ENCODE measurements around the gene ARMC10.
"Not testable (repeated sequence)": the region's sequence is repeated elsewhere in the genome, so short reads cannot be mapped to it uniquely, and the experiment has no call there.

The ARMC10 gene

GRCh38 chr7:103097041-103097440 lies 22.1 kb downstream of the ARMC10 start:
- TF ChIP-seq YY1 (IDR thresholded peaks at IDR 0.05; ENCODE audit: insufficient read depth, insufficient read length) (no peak), ZNF274 (IDR thresholded peaks at IDR 0.05; ENCODE audit: low read depth, low read length) (no peak), SUZ12 (IDR thresholded peaks at IDR 0.05; ENCODE audit: extremely low read depth, insufficient read depth, insufficient read length) (no peak)
- Histone ChIP-seq H3K4me3 (ENCODE audit: insufficient read length, low read depth) (no peak overlapping the region), H3K9ac (ENCODE audit: insufficient read length, low read depth) (no peak overlapping the region), H3K27me3 (ENCODE audit: insufficient read depth, insufficient read length) (no peaks in the 10 kb centered on the region), H3K9me3 (ENCODE audit: insufficient read depth, low read length) (no peaks in the 10 kb centered on the region), H3K36me3 (ENCODE audit: insufficient read depth, insufficient read length, low read length) (peaks cover 8% of the 10 kb centered on the region), H3K4me1 (ENCODE audit: insufficient read depth, insufficient read length) (no peaks in the 10 kb centered on the region)
- DNase-seq (ENCODE audit: low read depth, low spot score): no peak

- no peak overlapping the region for H3K9ac ChIP-seq (ENCODE audit: insufficient read length, low read depth)
- H3K4me1 ChIP-seq (ENCODE audit: insufficient read depth, insufficient read length): no peaks in the 10 kb centered on the region
- no peaks in the 10 kb centered on the region for H3K27me3 ChIP-seq (ENCODE audit: insufficient read depth, insufficient read length)
- no peaks in the 10 kb centered on the region for H3K9me3 ChIP-seq (ENCODE audit: insufficient read depth, low read length)
- peaks cover 12% of the 10 kb centered on the region for H3K36me3 ChIP-seq (ENCODE audit: insufficient read depth, insufficient read length, low read length)
- no peak overlapping the region for H3K4me3 ChIP-seq (ENCODE audit: insufficient read length, low read depth)
- no peak for DNase-seq (ENCODE audit: low read depth, low spot score)
- TF ChIP-seq ZNF274 (IDR thresholded peaks at IDR 0.05; ENCODE audit: low read depth, low read length) (no peak), YY1 (IDR thresholded peaks at IDR 0.05; ENCODE audit: insufficient read depth, insufficient read length) (no peak)
Measured at GRCh38 chr7:103100348-103100747, 25.4 kb downstream of the ARMC10 start.

DNA sequence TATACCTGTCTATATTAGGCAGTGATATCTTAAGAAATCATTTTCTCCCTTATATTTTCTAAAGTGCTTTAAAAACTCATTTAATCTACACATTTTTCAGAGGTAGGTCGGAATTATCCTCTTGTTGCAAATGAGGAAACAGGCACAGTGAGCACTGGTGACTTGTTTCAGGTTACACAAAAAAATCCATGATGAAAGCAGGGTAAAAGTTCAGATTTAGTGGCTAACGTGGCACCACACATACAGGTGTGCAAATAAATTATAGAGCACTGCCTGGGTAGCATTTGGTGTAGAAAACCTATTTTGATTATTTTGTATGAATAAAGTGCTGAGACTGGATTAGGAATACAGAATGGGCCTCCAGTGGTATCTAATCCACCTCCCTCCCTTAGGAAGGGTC lies 26.6 kb downstream of the ARMC10 start:
- no peak for TF ChIP-seq ZNF274 (IDR thresholded peaks at IDR 0.05; ENCODE audit: low read depth, low read length)
- no peak for TF ChIP-seq YY1 (IDR thresholded peaks at IDR 0.05; ENCODE audit: insufficient read depth, insufficient read length)
- no peak for TF ChIP-seq SUZ12 (IDR thresholded peaks at IDR 0.05; ENCODE audit: extremely low read depth, insufficient read depth, insufficient read length)
- Histone ChIP-seq H3K27me3 (ENCODE audit: insufficient read depth, insufficient read length) (no peaks in the 10 kb centered on the region), H3K4me3 (ENCODE audit: insufficient read length, low read depth) (no peak overlapping the region), H3K9ac (ENCODE audit: insufficient read length, low read depth) (no peak overlapping the region), H3K4me1 (ENCODE audit: insufficient read depth, insufficient read length) (no peaks in the 10 kb centered on the region), H3K36me3 (ENCODE audit: insufficient read depth, insufficient read length, low read length) (peaks cover 12% of the 10 kb centered on the region), H3K9me3 (ENCODE audit: insufficient read depth, low read length) (no peaks in the 10 kb centered on the region)
- no peak for DNase-seq (ENCODE audit: low read depth, low spot score)

GRCh38 chr7:103106005-103106702 lies 31.2 kb downstream of the ARMC10 start:
- H3K4me3 ChIP-seq (ENCODE audit: insufficient read length, low read depth): no peak overlapping the region
- H3K4me1 ChIP-seq (ENCODE audit: insufficient read depth, insufficient read length): peaks cover 3% of the 10 kb centered on the region
- no peak overlapping the region for H3K9ac ChIP-seq (ENCODE audit: insufficient read length, low read depth)
- H3K9me3 ChIP-seq (ENCODE audit: insufficient read depth, low read length): no peaks in the 10 kb centered on the region
- peak; percentile 79 for DNase-seq (ENCODE audit: low read depth, low spot score)
- H3K27me3 ChIP-seq (ENCODE audit: insufficient read depth, insufficient read length): no peaks in the 10 kb centered on the region
- peaks cover 8% of the 10 kb centered on the region for H3K36me3 ChIP-seq (ENCODE audit: insufficient read depth, insufficient read length, low read length)
- no peak for TF ChIP-seq SUZ12 (IDR thresholded peaks at IDR 0.05; ENCODE audit: extremely low read depth, insufficient read depth, insufficient read length)

- H3K4me1 ChIP-seq (ENCODE audit: insufficient read depth, insufficient read length); H3K9me3 ChIP-seq (ENCODE audit: insufficient read depth, low read length); H3K27me3 ChIP-seq (ENCODE audit: insufficient read depth, insufficient read length); H3K36me3 ChIP-seq (ENCODE audit: insufficient read depth, insufficient read length, low read length); H3K4me3 ChIP-seq (ENCODE audit: insufficient read length, low read depth); DNase-seq (ENCODE audit: low read depth, low spot score): not testable (repeated sequence)
- H3K9ac ChIP-seq (ENCODE audit: insufficient read length, low read depth): peak overlapping the region; percentile 42
Measured at GRCh38 chr7:103106703-103107070, 31.7 kb downstream of the ARMC10 start.

GRCh38 chr7:103113164-103113563 lies 38.2 kb downstream of the ARMC10 start:
- no peaks in the 10 kb centered on the region for H3K4me1 ChIP-seq (ENCODE audit: insufficient read depth, insufficient read length)
- no peaks in the 10 kb centered on the region for H3K9me3 ChIP-seq (ENCODE audit: insufficient read depth, low read length)
- H3K27me3 ChIP-seq (ENCODE audit: insufficient read depth, insufficient read length): no peaks in the 10 kb centered on the region
- no peak overlapping the region for H3K4me3 ChIP-seq (ENCODE audit: insufficient read length, low read depth)
- H3K36me3 ChIP-seq (ENCODE audit: insufficient read depth, insufficient read length, low read length): no peaks in the 10 kb centered on the region
- DNase-seq (ENCODE audit: low read depth, low spot score): peak; percentile 30
- H3K9ac ChIP-seq (ENCODE audit: insufficient read length, low read depth): no peak overlapping the region
- TF ChIP-seq YY1 (IDR thresholded peaks at IDR 0.05; ENCODE audit: insufficient read depth, insufficient read length) (no peak), ZNF274 (IDR thresholded peaks at IDR 0.05; ENCODE audit: low read depth, low read length) (no peak), SUZ12 (IDR thresholded peaks at IDR 0.05; ENCODE audit: extremely low read depth, insufficient read depth, insufficient read length) (no peak)

DNA sequence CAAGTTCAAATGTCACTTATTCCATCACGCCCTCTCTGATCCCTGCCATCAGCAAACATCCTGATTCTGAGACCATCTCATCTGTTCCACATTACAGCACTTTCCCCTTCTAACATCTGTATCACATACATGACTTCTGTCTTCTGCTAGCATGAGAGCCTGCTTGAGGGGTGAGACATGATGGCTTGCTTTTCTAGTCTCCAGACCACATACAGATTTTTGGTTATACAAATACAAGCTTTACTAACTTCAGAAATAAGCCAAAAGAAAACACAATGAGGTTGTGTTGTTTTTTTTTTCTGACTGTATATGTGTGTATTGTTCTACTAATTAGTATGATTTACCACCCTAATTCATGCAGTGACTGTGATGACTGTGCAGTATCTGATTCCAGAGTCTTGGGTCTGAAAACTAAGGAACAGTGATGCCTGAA lies 39.7 kb downstream of the ARMC10 start:
- H3K36me3 ChIP-seq (ENCODE audit: insufficient read depth, insufficient read length, low read length): peaks cover 5% of the 10 kb centered on the region
- H3K27me3 ChIP-seq (ENCODE audit: insufficient read depth, insufficient read length): no peaks in the 10 kb centered on the region
- H3K9me3 ChIP-seq (ENCODE audit: insufficient read depth, low read length): no peaks in the 10 kb centered on the region
- TF ChIP-seq SUZ12 (IDR thresholded peaks at IDR 0.05; ENCODE audit: extremely low read depth, insufficient read depth, insufficient read length) (no peak), YY1 (IDR thresholded peaks at IDR 0.05; ENCODE audit: insufficient read depth, insufficient read length) (no peak), ZNF274 (IDR thresholded peaks at IDR 0.05; ENCODE audit: low read depth, low read length) (no peak)
- no peaks in the 10 kb centered on the region for H3K4me1 ChIP-seq (ENCODE audit: insufficient read depth, insufficient read length)
- no peak overlapping the region for H3K9ac ChIP-seq (ENCODE audit: insufficient read length, low read depth)
- H3K4me3 ChIP-seq (ENCODE audit: insufficient read length, low read depth): no peak overlapping the region
- DNase-seq (ENCODE audit: low read depth, low spot score): no peak

DNA sequence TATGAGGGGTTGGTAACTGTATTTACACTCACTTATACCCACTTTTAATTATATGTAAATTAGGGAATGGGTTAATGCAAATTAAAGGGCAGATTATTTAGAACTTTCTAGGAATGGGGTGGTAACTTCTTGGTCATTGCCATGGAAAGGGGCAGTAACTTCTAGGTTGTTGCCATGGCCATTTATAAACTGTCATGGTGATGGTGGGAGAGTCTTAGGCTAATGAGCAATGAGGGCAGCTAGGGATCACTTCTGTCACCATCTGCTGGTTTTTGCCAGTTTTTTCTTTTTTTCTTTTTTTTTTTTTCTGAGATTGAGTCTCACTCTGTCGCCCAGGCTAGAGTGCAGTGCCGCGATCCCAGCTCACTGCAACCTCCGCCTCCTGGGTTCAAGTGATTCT lies 40.8 kb downstream of the ARMC10 start:
- no peak for DNase-seq (ENCODE audit: low read depth, low spot score)
- H3K9me3 ChIP-seq (ENCODE audit: insufficient read depth, low read length): no peaks in the 10 kb centered on the region
- no peak for TF ChIP-seq YY1 (IDR thresholded peaks at IDR 0.05; ENCODE audit: insufficient read depth, insufficient read length)
- TF ChIP-seq SUZ12 (IDR thresholded peaks at IDR 0.05; ENCODE audit: extremely low read depth, insufficient read depth, insufficient read length): no peak
- no peak for TF ChIP-seq ZNF274 (IDR thresholded peaks at IDR 0.05; ENCODE audit: low read depth, low read length)
- H3K27me3 ChIP-seq (ENCODE audit: insufficient read depth, insufficient read length): no peaks in the 10 kb centered on the region
- no peaks in the 10 kb centered on the region for H3K4me1 ChIP-seq (ENCODE audit: insufficient read depth, insufficient read length)
- peaks cover 11% of the 10 kb centered on the region for H3K36me3 ChIP-seq (ENCODE audit: insufficient read depth, insufficient read length, low read length)
- no peak overlapping the region for H3K4me3 ChIP-seq (ENCODE audit: insufficient read length, low read depth)
- H3K9ac ChIP-seq (ENCODE audit: insufficient read length, low read depth): no peak overlapping the region
